ENCODE results near the gene SETD2.
"Not testable (repeated sequence)": the region's sequence is repeated elsewhere in the genome, so short reads cannot be mapped to it uniquely, and the experiment has no call there.

Gene SETD2

GRCh38 chr3:47057212-47057671 lies 106.7 kb downstream of the SETD2 start:
- Histone ChIP-seq H3K9ac (ENCODE audit: low read length) (no peak overlapping the region), H3K27me3 (ENCODE audit: control insufficient read depth in 1 of 2, insufficient read depth in 2 of 2, low read length in 2 of 2) (no peaks in the 10 kb centered on the region), H3K36me3 (ENCODE audit: insufficient read depth, low read length) (peaks cover 24% of the 10 kb centered on the region), H3K4me1 (ENCODE audit: insufficient read depth, low read length) (peaks cover 3% of the 10 kb centered on the region), H3K9me3 (ENCODE audit: low read length) (no peaks in the 10 kb centered on the region), H3K4me3 (ENCODE audit: low read depth in 1 of 2, low read length in 2 of 2) (no peak overlapping the region), H3K27ac (ENCODE audit: low read depth, low read length) (no peak overlapping the region)

- H3K27me3 ChIP-seq (ENCODE audit: control insufficient read depth in 1 of 2, insufficient read depth in 2 of 2, low read length in 2 of 2) = no peaks in the 10 kb centered on the region
- H3K27ac ChIP-seq (ENCODE audit: low read depth, low read length) = no peak overlapping the region
- no peaks in the 10 kb centered on the region for H3K9me3 ChIP-seq (ENCODE audit: low read length)
- H3K9ac ChIP-seq (ENCODE audit: low read length) = no peak overlapping the region
- peaks cover 20% of the 10 kb centered on the region for H3K36me3 ChIP-seq (ENCODE audit: insufficient read depth, low read length)
- no peak overlapping the region for H3K4me3 ChIP-seq (ENCODE audit: low read depth in 1 of 2, low read length in 2 of 2)
- H3K4me1 ChIP-seq (ENCODE audit: insufficient read depth, low read length) = peaks cover 3% of the 10 kb centered on the region
Observed at GRCh38 chr3:47056705-47057104, 107.2 kb downstream of the SETD2 start.

GRCh38 chr3:47054412-47054811 lies 109.5 kb downstream of the SETD2 start:
- H3K4me1 ChIP-seq (ENCODE audit: insufficient read depth, low read length) = peaks cover 3% of the 10 kb centered on the region
- no peak overlapping the region for H3K27ac ChIP-seq (ENCODE audit: low read depth, low read length)
- H3K9me3 ChIP-seq (ENCODE audit: low read length) = no peaks in the 10 kb centered on the region
- no peaks in the 10 kb centered on the region for H3K27me3 ChIP-seq (ENCODE audit: control insufficient read depth in 1 of 2, insufficient read depth in 2 of 2, low read length in 2 of 2)
- no peak overlapping the region for H3K4me3 ChIP-seq (ENCODE audit: low read depth in 1 of 2, low read length in 2 of 2)
- no peak overlapping the region for H3K9ac ChIP-seq (ENCODE audit: low read length)
- H3K36me3 ChIP-seq (ENCODE audit: insufficient read depth, low read length) = peaks cover 14% of the 10 kb centered on the region

- H3K36me3 ChIP-seq (ENCODE audit: insufficient read depth, low read length) = peaks cover 8% of the 10 kb centered on the region
- H3K4me3 ChIP-seq (ENCODE audit: low read depth in 1 of 2, low read length in 2 of 2) = no peak overlapping the region
- no peak overlapping the region for H3K27ac ChIP-seq (ENCODE audit: low read depth, low read length)
- H3K9me3 ChIP-seq (ENCODE audit: low read length) = no peaks in the 10 kb centered on the region
- no peaks in the 10 kb centered on the region for H3K27me3 ChIP-seq (ENCODE audit: control insufficient read depth in 1 of 2, insufficient read depth in 2 of 2, low read length in 2 of 2)
- no peak overlapping the region for H3K9ac ChIP-seq (ENCODE audit: low read length)
- H3K4me1 ChIP-seq (ENCODE audit: insufficient read depth, low read length) = peaks cover 8% of the 10 kb centered on the region
Observed at GRCh38 chr3:47047673-47048072, 116.2 kb downstream of the SETD2 start.

- Histone ChIP-seq H3K9me3 (ENCODE audit: low read length) (no peaks in the 10 kb centered on the region), H3K27me3 (ENCODE audit: control insufficient read depth in 1 of 2, insufficient read depth in 2 of 2, low read length in 2 of 2) (no peaks in the 10 kb centered on the region), H3K4me1 (ENCODE audit: insufficient read depth, low read length) (peaks cover 8% of the 10 kb centered on the region), H3K27ac (ENCODE audit: low read depth, low read length) (no peak overlapping the region), H3K4me3 (ENCODE audit: low read depth in 1 of 2, low read length in 2 of 2) (no peak overlapping the region), H3K36me3 (ENCODE audit: insufficient read depth, low read length) (peaks cover 9% of the 10 kb centered on the region), H3K9ac (ENCODE audit: low read length) (no peak overlapping the region)
Observed at GRCh38 chr3:47047069-47047468, 116.8 kb downstream of the SETD2 start.

GRCh38 chr3:47042231-47042791 lies 121.6 kb downstream of the SETD2 start:
- H3K9ac ChIP-seq (ENCODE audit: low read length) = no peak overlapping the region
- peaks cover 6% of the 10 kb centered on the region for H3K4me1 ChIP-seq (ENCODE audit: insufficient read depth, low read length)
- H3K27ac ChIP-seq (ENCODE audit: low read depth, low read length) = no peak overlapping the region
- H3K9me3 ChIP-seq (ENCODE audit: low read length) = no peaks in the 10 kb centered on the region
- H3K36me3 ChIP-seq (ENCODE audit: insufficient read depth, low read length) = peaks cover 39% of the 10 kb centered on the region
- H3K27me3 ChIP-seq (ENCODE audit: control insufficient read depth in 1 of 2, insufficient read depth in 2 of 2, low read length in 2 of 2) = no peaks in the 10 kb centered on the region
- no peak overlapping the region for H3K4me3 ChIP-seq (ENCODE audit: low read depth in 1 of 2, low read length in 2 of 2)

- Histone ChIP-seq H3K27me3 (ENCODE audit: control insufficient read depth in 1 of 2, insufficient read depth in 2 of 2, low read length in 2 of 2) (no peaks in the 10 kb centered on the region), H3K27ac (ENCODE audit: low read depth, low read length) (no peak overlapping the region), H3K9me3 (ENCODE audit: low read length) (no peaks in the 10 kb centered on the region), H3K4me1 (ENCODE audit: insufficient read depth, low read length) (no peaks in the 10 kb centered on the region), H3K4me3 (ENCODE audit: low read depth in 1 of 2, low read length in 2 of 2) (no peak overlapping the region), H3K36me3 (ENCODE audit: insufficient read depth, low read length) (peaks cover 40% of the 10 kb centered on the region), H3K9ac (ENCODE audit: low read length) (no peak overlapping the region)
Observed at GRCh38 chr3:47041114-47041513, 122.8 kb downstream of the SETD2 start.

GRCh38 chr3:47037302-47037701 lies 126.6 kb downstream of the SETD2 start:
- H3K36me3 ChIP-seq (ENCODE audit: insufficient read depth, low read length) = peaks cover 50% of the 10 kb centered on the region
- H3K27ac ChIP-seq (ENCODE audit: low read depth, low read length); H3K4me1 ChIP-seq (ENCODE audit: insufficient read depth, low read length); H3K9ac ChIP-seq (ENCODE audit: low read length); H3K27me3 ChIP-seq (ENCODE audit: control insufficient read depth in 1 of 2, insufficient read depth in 2 of 2, low read length in 2 of 2); H3K9me3 ChIP-seq (ENCODE audit: low read length); H3K4me3 ChIP-seq (ENCODE audit: low read depth in 1 of 2, low read length in 2 of 2): not testable (repeated sequence)

GRCh38 chr3:47036145-47036544 lies 127.8 kb downstream of the SETD2 start:
- peaks cover 40% of the 10 kb centered on the region for H3K36me3 ChIP-seq (ENCODE audit: insufficient read depth, low read length)
- H3K27me3 ChIP-seq (ENCODE audit: control insufficient read depth in 1 of 2, insufficient read depth in 2 of 2, low read length in 2 of 2) = no peaks in the 10 kb centered on the region
- no peak overlapping the region for H3K4me3 ChIP-seq (ENCODE audit: low read depth in 1 of 2, low read length in 2 of 2)
- H3K4me1 ChIP-seq (ENCODE audit: insufficient read depth, low read length) = no peaks in the 10 kb centered on the region
- no peak overlapping the region for H3K27ac ChIP-seq (ENCODE audit: low read depth, low read length)
- H3K9me3 ChIP-seq (ENCODE audit: low read length) = no peaks in the 10 kb centered on the region
- H3K9ac ChIP-seq (ENCODE audit: low read length) = no peak overlapping the region

- Histone ChIP-seq H3K27me3 (ENCODE audit: control insufficient read depth in 1 of 2, insufficient read depth in 2 of 2, low read length in 2 of 2) (no peaks in the 10 kb centered on the region), H3K27ac (ENCODE audit: low read depth, low read length) (no peak overlapping the region), H3K36me3 (ENCODE audit: insufficient read depth, low read length) (peaks cover 36% of the 10 kb centered on the region), H3K4me3 (ENCODE audit: low read depth in 1 of 2, low read length in 2 of 2) (no peak overlapping the region), H3K9me3 (ENCODE audit: low read length) (no peaks in the 10 kb centered on the region), H3K9ac (ENCODE audit: low read length) (no peak overlapping the region), H3K4me1 (ENCODE audit: insufficient read depth, low read length) (no peaks in the 10 kb centered on the region)
Observed at GRCh38 chr3:47035645-47036044, 128.3 kb downstream of the SETD2 start.

- no peaks in the 10 kb centered on the region for H3K4me1 ChIP-seq (ENCODE audit: insufficient read depth, low read length)
- no peak overlapping the region for H3K9ac ChIP-seq (ENCODE audit: low read length)
- H3K27ac ChIP-seq (ENCODE audit: low read depth, low read length) = no peak overlapping the region
- no peak overlapping the region for H3K4me3 ChIP-seq (ENCODE audit: low read depth in 1 of 2, low read length in 2 of 2)
- H3K27me3 ChIP-seq (ENCODE audit: control insufficient read depth in 1 of 2, insufficient read depth in 2 of 2, low read length in 2 of 2) = no peaks in the 10 kb centered on the region
- no peaks in the 10 kb centered on the region for H3K9me3 ChIP-seq (ENCODE audit: low read length)
- H3K36me3 ChIP-seq (ENCODE audit: insufficient read depth, low read length) = peaks cover 29% of the 10 kb centered on the region
Observed at GRCh38 chr3:47034868-47035489, 128.9 kb downstream of the SETD2 start.

- H3K9ac ChIP-seq (ENCODE audit: low read length); H3K9me3 ChIP-seq (ENCODE audit: low read length); H3K4me3 ChIP-seq (ENCODE audit: low read depth in 1 of 2, low read length in 2 of 2); H3K4me1 ChIP-seq (ENCODE audit: insufficient read depth, low read length); H3K27me3 ChIP-seq (ENCODE audit: control insufficient read depth in 1 of 2, insufficient read depth in 2 of 2, low read length in 2 of 2); H3K27ac ChIP-seq (ENCODE audit: low read depth, low read length): not testable (repeated sequence)
- H3K36me3 ChIP-seq (ENCODE audit: insufficient read depth, low read length) = peaks cover 19% of the 10 kb centered on the region
Observed at GRCh38 chr3:47031041-47031440, 132.9 kb downstream of the SETD2 start.

Data from muscle layer of colon (tissue), 2 donors.